AG08396 (cell line): Measurements from ENCODE around the gene AVPR2.

Experiments used
- DNase-seq: peaks from one replicate; pipeline ENCODE4 v3.0.0; 2012; ENCODE audit warnings: low spot score, mixed read lengths

The AVPR2 gene

DNA sequence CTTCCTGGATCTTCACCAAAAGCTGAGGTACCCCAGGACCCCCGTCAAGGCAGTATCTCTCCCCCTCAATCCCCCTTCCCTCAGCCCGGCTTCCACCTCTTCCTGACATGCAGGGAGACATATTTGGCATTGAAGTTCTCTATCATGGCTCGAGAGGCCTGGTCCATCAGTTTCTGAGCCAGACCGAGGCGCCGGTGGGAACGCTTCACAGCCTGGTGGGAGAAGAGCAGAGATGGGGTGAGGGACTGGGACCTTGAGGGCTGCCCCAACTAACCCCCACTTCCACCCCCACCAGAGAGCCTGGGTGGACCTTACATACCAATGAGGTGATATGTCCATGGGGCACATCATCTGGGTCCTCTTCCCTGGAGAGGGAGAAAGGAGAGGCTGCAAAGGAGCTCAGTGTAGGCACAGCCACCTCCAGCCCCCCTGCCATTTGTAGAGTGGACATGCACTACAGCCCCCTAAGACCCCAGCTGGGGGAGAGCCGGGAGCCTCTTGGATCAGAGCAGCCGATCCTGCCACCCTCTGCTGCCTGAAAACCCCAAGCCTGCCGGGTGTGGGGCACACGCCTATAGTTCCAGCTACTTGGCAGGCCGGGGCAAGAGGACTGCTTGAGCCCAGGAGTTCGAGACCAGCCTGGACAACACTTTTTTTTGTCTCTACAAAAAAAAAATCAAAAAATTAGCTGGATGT, 27.9 kb downstream of the AVPR2 start:
- no peak for DNase-seq

DNA sequence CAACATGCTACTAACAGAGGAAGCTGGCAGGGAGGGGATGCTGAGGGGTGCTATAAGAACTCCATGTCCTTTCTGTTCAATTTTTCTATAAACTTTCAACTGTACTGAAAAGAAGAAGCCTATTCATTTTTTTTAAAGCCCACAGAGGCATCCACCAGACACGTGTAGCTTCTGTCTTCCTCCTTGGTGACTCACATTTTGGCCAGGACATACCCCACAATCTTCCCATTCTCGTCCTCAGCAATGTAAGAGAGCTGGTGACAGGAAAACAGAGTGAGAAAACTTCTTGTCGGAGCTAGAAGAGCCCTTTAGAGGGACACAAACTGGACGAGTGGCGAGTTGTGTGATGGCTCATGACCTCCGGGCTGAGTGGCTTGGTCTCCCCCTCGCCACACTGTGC, 29.3 kb downstream of the AVPR2 start:
- peak; percentile 59 for DNase-seq

DNA sequence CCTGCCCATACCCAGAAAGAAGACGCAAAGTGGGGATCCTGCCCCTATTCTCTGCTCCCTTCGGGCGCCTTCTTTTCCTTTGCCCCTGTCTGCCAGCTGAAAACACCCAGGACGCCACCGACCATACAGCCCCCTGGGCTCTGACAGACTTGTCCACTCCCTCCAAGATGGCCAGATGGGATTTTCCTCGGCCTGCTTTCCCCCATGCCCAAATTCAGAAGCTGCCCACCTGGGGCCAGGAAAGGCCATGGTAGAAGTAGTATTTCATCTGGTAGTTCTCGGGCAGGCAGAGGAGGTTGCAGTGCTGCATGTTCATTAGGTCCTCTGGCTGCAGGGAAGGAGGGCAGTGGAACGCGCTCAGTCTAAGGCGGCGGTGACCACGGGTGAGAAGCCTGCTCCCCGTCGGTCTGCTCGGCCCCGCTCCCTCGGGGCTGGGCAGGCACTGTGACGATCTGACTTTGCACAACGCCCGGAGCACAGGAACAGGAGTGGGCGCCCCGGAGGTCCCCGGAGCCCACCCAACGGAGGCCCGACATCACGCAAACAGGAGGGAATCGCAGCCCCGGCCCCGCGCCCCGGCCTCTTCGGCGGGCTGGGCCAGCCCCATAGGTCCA, 29.8 kb downstream of the AVPR2 start:
- no peak for DNase-seq

DNA sequence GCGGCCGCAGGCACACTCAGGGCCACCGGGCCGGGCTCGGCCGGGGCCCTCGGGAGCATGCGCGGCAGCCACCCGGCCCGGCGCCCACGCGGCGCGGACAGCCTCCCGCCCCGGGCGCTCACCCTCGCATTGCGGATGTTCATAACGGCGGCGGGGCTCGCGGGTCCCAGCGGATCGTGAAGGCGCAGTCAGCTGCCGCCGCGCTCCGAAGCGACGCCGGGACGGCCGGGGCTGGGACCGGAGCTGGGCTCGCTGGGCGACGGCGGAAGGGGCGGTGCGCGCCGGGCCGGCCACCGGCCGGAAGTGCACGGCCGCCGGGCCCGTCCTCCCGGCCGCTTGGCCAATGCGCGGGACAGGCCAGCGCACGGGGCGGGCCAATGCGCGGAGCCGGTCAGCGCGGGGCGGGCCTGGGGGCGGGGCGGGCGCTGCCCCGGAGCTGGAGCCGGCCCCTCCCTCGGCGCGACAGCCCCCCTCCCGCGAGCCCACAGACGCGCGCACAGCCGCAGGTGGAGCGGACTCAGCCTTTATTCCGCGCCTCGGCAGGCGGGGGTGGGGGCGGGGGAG, 30.4 kb downstream of the AVPR2 start, which contains the start of gene NAA10:
TSS of gene NAA10 (minus strand) at position 276 of the 564 bp plus-strand sequence. CDS start at position 143, 133 bp downstream.
- DNase-seq: peak; percentile 95

DNA sequence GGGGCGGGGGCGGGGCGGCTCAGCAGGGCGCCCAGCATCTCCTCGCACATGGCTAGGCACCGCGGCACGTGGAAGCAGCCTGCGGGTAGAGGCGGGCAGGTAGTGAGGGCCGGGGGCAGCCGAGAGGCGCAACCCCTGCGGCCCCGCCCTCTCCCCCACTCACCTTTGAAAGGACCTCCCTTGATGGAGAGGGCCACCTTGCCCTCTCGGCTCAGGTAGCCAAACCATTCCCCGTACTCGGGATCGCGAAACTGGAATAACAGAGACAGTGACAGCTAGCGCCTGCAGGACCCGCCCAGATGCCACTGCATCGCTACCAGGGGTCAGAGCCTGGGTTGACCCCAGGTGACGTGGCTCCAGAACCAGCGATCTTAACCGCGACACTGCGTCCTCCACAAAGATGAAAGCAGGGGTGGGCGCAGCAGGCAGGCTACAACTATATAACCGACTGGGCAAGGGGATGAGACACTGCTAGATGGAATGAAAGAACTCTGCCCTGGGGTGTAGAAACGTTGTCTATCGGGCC, 30.9 kb downstream of the AVPR2 start:
- no peak for DNase-seq

DNA sequence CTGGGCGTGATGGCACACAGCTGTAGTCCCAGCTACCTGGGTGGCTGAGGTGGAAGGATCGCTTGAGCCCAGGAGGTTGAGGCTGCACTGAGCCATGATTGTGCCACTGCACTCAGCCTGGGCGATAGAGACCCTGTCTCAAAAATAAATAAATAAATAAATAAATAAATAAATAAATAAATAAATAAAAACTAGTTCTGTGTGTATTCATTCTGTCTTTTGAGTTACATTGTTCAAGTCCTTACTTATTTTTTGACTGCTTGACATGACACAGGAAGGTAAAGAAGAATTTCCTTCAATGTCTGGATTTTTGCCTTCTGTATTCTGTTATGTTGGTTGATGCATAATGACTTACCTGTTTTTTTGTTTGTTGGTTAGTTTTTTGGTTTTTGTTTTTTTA, 32.6 kb downstream of the AVPR2 start:
- no peak for DNase-seq

DNA sequence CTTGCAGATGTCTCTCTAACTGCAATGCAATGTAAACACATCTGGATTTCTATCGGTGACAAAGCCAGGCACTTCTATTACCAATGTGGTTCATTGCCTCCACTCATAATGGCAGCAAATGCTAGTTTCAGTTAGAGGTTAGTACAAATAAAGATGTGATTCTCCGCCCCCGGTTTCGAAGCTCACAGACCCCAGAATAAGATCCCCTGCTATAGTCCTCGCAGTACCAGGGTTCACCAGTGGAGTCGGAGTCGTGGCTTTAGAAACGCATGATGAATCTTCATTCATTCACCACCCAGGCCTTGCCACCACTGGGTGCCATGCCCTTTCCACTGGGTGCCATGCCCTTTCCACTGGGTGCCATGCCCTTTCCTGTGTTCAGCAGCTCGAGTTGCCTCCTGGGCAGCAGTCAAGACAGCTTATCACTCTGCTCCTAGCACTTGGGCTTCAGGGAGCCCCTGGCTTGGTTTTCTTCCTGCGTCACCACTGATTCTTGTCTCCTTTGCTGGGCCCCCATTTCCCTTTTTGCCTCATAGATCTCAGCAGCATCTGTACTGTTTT, 33.8 kb downstream of the AVPR2 start:
- no peak for DNase-seq

DNA sequence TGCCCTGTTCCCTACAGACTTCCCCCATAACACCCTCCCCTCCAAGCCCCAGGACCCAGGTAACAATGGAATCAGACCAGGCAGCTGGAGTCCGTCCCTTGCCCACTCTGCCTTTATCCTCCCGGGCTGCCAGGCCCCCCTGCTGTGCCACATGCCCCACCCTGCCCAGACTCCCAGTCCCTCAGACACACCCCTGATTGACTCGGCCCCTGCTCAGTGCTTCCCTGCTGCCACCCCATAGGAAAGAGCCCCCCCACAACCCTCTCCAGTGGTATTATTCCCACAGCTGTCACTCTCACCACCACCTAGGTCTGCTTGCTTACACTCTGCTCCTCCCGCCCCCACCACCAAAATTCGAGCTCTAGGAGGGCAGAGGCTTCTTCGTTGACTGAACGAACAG, 35.1 kb downstream of the AVPR2 start:
- no peak for DNase-seq

DNA sequence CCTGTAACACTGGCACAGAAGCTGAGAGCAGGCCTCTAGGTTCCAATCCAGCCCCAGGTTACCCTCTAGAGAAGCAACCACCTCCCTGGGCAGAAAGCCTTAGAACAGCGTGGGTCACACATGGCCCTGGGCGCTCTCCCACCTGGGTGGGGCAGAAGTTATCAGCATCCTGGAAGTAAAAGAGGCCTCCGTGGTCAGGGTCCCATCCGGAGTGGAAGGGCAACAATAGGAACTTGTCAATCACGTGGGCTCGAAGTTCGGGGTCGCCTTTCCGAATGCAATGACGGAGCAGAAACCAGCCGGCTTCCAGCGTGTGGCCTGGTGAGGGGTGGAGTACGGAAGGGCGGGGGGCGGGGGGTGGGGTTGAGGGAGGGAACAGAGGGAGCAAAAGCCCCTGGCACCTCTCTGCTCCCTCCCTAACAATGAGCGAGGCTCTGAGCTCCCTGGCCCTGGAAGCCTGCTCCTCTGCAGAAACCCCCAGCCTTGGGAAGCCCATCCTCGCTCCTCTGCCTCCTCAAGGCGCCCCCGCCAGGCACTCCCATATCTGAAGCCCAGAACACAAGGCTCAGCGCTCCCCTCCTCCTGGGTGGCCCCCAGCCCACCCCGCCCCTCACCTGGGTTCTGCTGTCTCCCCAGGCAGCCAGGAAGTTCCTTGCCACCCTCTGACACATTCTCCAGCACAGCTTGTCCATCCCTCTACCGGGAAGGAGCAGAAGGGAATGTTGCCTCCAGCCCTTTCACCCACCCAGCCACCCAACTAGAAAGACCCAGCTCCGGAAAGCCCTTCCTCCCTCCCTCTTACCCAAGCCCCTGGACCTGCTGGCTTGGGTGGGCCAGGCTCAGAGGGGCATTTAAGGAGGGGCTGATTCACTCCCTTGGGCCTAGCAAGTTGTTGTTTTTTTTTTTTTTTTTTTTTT, 37.1 kb downstream of the AVPR2 start:
- no peak for DNase-seq

DNA sequence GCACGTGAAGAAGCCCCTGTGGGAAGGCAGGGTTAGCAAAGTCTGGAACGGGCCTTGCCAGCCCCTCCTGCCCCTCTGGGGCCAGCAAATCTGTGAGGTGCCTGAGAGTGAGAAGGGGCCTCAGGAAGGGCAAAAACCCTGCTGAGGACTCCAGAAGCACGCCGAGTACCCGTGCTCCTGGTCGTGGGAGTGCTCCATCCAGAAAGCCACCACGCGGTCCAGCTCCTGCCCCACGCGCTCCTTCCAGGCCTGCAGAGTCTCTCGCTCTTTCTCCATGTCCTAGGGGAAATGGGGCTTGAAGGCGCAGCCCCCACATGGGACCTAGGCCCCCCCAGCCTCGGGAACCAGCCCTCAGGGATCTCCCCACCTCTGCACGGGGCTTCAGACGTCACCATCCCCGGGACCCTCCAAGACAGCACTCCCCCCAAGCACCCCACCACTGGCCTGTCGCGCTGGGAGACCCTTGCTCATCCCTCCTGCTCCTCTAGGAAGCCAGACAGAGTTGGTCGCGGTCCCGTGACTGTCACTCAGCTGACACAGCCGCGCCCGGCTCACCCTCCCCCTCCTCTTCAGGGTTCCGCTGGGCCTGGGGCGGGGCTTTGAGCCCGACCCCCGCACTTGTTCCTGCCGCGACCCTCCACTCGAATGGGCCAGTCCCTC, 39.8 kb downstream of the AVPR2 start, which contains the start of gene RENBP:
TSS of gene RENBP (minus strand) at position 504 of the 660 bp plus-strand sequence. CDS start at position 471, 33 bp downstream.
- no peak for DNase-seq

DNA sequence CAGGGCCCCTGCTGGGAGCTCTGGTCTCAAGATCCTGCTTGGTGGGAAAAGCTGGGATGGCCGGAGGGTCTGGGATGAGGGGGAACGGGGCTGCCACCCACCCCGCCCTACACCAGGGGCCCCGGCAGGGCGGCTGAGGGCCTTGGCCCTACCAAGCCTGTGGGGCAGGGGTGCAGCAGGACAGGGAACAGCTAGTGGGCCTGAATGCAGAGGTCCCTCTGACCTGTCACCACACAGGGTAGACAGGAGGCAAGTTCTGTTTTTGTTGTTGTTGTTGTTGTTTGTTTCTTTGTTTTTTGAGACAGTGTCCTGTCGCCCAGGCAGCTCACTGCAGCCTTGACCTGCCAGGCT, 40.3 kb downstream of the AVPR2 start:
- DNase-seq: no peak

DNA sequence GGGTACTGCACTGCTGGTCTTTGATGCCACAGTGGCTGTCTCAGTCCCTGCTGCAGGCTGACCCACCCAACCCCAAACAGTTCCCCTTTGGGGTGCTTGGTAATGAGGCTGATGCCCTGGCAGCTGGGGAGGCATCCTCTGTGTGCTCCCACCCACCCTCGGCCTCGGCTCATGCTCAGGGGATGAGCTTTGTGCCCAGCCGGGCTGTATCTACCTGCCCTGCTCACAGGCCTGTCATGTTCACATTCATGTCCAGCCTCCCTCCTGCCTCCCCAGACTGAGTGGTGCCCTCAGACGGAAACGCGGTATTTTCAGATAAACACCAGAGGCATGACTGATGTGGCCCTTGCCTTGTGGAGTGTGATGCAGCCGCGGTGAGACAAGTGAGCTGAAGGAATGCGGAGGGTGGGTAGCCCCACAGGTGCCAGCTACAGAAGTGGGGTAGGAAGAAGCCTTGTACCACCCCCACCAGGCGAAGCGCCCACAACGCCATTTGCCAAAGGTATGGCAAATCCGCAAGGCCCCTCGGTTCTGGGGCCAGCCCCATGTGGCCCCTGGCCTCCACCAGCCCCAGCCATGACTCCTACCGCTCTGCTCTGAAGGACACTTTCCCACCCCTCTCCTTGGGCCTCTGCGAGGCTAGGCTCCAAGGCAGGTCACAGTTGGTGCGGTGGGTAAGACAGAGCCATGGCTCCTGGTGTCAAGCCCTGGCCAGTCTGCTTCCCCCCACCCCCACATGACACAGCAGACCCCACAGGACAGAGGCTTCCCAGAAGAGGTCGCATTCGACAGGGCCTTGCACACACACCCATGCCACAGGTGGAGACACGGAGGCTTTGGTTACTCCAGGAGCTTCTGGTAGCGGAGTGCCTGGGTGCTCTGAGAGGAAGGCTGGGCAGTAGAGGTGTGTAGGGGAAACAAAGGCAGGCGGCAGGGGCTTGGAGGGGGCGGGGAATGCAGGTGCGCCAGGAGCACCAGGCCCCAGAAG, 41.8 kb downstream of the AVPR2 start:
- no peak for DNase-seq

DNA sequence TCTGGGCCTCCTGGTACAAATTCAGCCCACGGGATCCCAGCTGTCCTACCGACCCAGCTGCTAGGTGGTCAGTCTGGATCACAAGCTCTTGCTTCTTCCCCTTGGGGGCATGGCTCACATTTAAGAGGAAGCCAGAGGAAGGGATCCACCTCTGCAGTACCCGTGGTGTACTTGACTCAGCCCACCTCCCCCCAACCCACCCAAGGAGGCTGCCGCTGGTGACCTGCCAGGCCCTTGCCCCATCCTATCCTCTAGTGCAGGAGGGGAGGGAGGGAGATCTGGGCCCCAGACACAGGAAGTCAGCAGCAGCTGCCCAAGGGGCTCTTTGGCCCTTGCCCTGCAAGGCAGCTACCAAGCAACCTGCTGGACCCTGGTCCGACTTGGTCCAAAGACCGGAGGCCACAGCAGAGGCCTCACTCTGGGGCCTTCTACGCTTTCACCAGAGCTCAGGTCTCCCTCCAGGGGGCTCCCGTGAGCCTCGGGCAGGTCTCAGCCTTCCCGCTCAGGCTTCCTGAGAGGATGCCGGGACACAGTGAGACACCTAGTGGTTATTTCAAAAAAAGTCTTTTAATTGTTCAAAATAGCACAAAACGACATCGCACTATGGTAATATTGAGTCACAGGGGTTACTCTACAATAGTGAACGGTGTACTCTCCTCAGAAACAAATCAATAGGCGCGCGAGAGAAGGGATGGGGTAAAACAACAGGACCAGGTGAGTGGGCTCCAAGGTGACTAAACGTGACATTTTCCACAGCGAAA, 42.7 kb downstream of the AVPR2 start:
- peak; percentile 87 for DNase-seq

DNA sequence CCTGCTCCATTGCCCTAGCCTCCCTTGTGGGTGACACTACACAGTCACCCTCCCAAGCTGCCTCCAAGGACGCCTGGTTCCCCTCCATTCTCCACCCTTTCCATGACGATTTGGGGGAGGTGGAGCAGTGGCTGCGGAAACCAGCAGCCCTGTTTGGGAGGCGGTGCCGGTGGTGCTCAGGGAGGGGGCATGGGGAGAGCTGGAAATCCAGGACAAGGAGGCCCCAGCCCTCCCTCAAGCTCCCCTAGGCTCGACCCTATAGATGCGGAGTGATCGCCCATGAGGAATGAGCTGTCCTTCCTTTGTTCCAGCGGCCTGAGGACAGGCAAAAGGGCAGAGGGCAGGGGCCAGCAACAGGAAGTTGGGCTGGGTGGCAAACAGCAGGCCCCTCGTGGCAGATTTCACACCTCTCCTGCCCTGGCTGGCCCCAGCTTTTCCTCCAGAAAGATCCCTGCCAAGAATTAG, 43.6 kb downstream of the AVPR2 start:
- no peak for DNase-seq

DNA sequence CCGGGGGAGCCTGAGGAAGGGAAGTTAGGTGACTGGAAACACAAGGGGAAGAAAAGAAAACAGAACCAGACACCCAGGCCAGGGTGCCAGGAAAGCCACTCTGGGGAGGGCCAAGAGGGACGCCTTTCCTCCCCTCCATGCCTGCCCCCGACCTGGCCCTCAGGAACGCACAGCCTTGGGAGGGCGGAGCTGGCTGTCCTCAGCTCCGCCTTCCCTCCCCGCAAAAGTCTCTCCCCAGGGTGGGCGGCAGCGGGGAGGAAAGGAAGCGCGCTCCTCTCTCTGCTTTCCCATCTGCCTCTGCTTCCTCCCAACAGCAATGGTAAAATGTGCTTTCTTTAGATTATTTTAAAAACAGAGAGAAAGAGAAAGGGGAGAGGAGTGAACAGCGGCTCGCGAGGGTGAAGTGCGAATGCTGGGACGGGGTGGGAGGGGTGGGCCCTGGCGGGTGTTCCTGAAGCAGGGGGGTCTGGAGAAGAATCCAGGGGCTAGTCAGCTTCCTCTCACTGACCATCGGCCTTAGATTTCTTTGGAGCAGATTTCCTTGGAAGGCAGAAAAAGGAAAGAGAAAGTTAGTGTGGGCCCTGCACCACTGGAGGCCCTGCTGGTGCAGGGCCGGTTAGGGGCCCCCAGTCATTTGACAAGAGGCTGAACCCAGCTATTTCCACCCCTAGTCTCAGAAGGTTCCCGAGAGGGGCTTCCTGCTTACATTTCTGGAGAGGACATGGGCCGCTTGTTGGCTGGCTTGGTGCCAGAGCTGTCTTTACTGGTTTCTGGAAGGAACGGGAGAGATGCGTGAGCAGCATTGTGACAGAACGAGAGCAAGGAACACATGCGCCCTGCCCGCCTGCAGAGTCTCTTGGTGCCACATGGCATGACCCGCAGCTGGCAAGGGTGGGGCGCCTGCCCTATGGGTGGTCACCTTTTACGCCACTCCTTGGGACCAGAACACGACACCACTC, 44.7 kb downstream of the AVPR2 start:
- DNase-seq: no peak

DNA sequence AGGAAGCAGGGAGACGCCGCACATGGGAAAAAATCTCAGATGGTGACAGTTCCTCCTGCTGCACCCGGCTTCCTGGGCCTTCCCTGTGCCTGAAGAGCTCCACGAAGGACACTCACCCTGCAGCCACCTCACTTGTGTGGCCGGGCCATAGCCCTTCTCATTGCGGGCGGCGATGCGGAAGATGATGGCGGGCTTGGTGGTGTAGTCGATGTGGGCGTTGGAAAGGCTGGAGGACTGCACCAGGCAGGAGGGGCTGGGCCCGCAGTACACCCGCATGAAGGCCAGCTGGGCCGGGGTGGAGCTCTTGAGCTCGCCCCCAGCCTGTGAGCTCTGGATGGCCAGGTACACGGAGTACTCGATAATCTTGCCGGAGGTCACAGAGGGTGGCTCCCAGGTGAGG, 45.7 kb downstream of the AVPR2 start:
- no peak for DNase-seq

DNA sequence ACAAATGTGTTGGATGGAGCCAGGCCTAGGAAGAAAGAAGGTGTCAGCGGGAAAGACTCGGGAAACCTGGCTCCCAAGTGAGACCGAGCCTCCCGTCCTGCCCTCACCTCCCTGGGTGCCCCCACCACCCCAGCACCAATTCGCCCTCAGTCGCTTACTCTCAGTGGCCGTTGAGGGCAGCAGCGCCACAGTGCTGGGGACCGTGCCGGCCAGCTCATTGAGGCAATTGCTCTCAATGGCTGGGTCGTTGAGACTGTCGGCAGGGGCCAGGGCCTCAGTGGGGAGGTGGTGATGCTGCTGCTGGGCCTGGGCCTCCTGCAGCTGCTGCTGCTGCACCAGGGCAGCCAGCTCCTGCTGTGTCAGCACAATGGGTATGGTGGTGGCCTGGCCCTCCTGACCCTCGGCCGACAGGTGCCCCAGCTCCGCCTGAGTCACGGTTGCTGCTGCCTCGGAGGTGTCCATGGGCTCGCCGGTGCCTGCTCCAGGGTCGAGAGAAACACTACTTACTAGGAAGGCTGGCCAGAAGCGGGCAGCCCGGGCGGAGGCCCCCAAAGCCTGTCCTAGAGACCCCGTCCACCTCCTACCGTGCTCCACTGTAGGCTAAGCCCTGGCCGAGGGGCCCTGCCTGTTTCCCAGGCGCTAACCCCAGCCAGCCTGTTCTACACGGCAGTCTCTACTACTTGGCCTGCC, 47.4 kb downstream of the AVPR2 start:
- no peak for DNase-seq
